ENCODE results near the gene HNRNPUL2.

GRCh38 chr11:62713343-62713742 lies 13.9 kb downstream of the HNRNPUL2 start:
- no peak for TF ChIP-seq CTCF (conservative IDR thresholded peaks at IDR 0.05 in 1 of 2, IDR thresholded peaks at IDR 0.05 in 1 of 2; ENCODE audit: extremely low read depth in 1 of 2, insufficient read depth in 1 of 2, low read depth in 1 of 2, low read length in 2 of 2)
- TF ChIP-seq EZH2 (IDR thresholded peaks at IDR 0.05; ENCODE audit: borderline replicate concordance, low read length): no peak

Measured in mammary epithelial cell (primary cell).